KG1 (cell line): Measurements from ENCODE around the gene TNFRSF6B.

Experiments
- DNase-seq: peaks from one replicate; lab custom pipeline; 2025; lab: John Stamatoyannopoulos, UW

The TNFRSF6B gene

GRCh38 chr20:63697868-63698545 is 1.6 kb downstream of the TNFRSF6B start:
- no peak for DNase-seq

GRCh38 chr20:63698739-63699465 is 2.5 kb downstream of the TNFRSF6B start:
- no peak for DNase-seq

GRCh38 chr20:63699466-63700198 is 3.2 kb downstream of the TNFRSF6B start:
- no peak for DNase-seq

GRCh38 chr20:63700199-63701050 is 4.0 kb downstream of the TNFRSF6B start:
- DNase-seq: no peak

- no peak for DNase-seq
Observed at GRCh38 chr20:63701051-63701328, 4.5 kb downstream of the TNFRSF6B start.

- DNase-seq: no peak
Observed at GRCh38 chr20:63701329-63702035, 5.0 kb downstream of the TNFRSF6B start.

- no peak for DNase-seq
Observed at GRCh38 chr20:63702036-63702665, 5.7 kb downstream of the TNFRSF6B start.

- no peak for DNase-seq
Observed at GRCh38 chr20:63702751-63703470, 6.5 kb downstream of the TNFRSF6B start.

- no peak for DNase-seq
Observed at GRCh38 chr20:63703471-63703975, 7.1 kb downstream of the TNFRSF6B start.

GRCh38 chr20:63703976-63704748 is 7.7 kb downstream of the TNFRSF6B start:
- no peak for DNase-seq

- DNase-seq: no peak
Observed at GRCh38 chr20:63704749-63705117, 8.3 kb downstream of the TNFRSF6B start.

- no peak for DNase-seq
Observed at GRCh38 chr20:63705232-63706026, 9.0 kb downstream of the TNFRSF6B start.

GRCh38 chr20:63706027-63706695 is 9.7 kb downstream of the TNFRSF6B start:
- DNase-seq: no peak

GRCh38 chr20:63706852-63707557 is 10.6 kb downstream of the TNFRSF6B start:
- no peak for DNase-seq

GRCh38 chr20:63707558-63708300 is 11.3 kb downstream of the TNFRSF6B start, which contains the start of the genes ARFRP1 and ZGPAT:
Gene ARFRP1, minus strand, starts transcription at chr20:63707976. Its CDS starts 885 bp downstream, at chr20:63707091.
Gene ZGPAT, plus strand, starts transcription at chr20:63708039. Its CDS starts 542 bp downstream, at chr20:63708581.
- peak; percentile 79 for DNase-seq
